Measurements from ENCODE around the gene PRPF40A. TPM values are rescaled to one million over a fixed set of nuclear protein-coding genes. Genes with fewer than 3 reads are reported as not detected.

Gene PRPF40A
- total RNA-seq, 2 experiments from 2014 or later: 116 to 117 TPM

DNA sequence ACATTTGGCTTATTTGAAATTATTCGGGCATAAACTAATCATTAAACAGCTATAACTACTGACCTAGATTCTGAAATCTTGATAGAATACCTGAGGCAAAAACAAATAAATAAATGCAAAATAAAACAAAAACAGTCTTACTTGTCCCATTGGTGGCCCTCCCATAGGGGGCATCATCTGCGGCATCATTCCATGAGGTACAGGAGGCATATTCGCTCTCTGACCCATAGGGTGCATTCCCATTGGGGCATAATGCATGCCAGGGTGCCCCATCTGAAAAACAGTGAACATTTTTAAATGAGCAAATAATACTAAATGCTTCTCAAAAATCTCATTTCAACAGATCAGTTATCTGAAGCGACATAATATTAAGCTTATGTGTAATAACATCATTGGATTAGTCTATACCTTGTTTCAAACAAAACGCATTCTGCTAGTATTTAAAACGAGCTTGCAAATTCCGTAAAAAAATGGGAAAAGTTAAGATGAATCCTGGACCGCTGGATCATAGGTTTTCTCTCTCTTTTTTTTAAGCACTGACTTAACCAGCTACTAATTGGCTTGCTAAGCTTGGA, 1.3 kb downstream of the PRPF40A start:
- ATAC-seq (no peak), DNase-seq (peak; percentile 37)
- no peaks in the 10 kb centered on the region for H3K27me3 Mint-ChIP-seq (ENCODE audit: low read depth)
- H3K36me3 Mint-ChIP-seq (ENCODE audit: low read depth): peaks cover 56% of the 10 kb centered on the region
- POLR2A ChIA-PET: interaction anchor here (0.8 to 2.1 kb wide), 4 partner anchors 14 to 40 kb away, joined by 3 to 10 read pairs (median 6); no protein-coding TSS in a partner anchor
- peak overlapping the region; percentile 91 for H3K4me3 Mint-ChIP-seq
- CTCF ChIA-PET: interaction anchor here (0.7 to 4.7 kb wide), 11 partner anchors 9 to 690 kb away, joined by 3 to 33 read pairs (median 5); no protein-coding TSS in a partner anchor
- peak overlapping the region; percentile 97 for H3K27ac Mint-ChIP-seq
- no peaks in the 10 kb centered on the region for H3K9me3 Mint-ChIP-seq (ENCODE audit: insufficient read depth)
- H3K4me1 Mint-ChIP-seq (ENCODE audit: low read depth): peaks cover 43% of the 10 kb centered on the region

- CTCF ChIA-PET: interaction anchor here (1.0 to 4.7 kb wide), 6 partner anchors 8 to 689 kb away, joined by 4 to 33 read pairs (median 12); no protein-coding TSS in a partner anchor
- POLR2A ChIA-PET: interaction anchor here (0.8 kb wide), 1 partner anchor 15 kb away, joined by 3 read pairs; no protein-coding TSS in a partner anchor
- H3K9me3 Mint-ChIP-seq (ENCODE audit: insufficient read depth): no peaks in the 10 kb centered on the region
- no peak for ATAC-seq
- DNase-seq: no peak
- H3K27me3 Mint-ChIP-seq (ENCODE audit: low read depth): no peaks in the 10 kb centered on the region
- H3K4me3 Mint-ChIP-seq: peak overlapping the region; percentile 65
- peaks cover 57% of the 10 kb centered on the region for H3K36me3 Mint-ChIP-seq (ENCODE audit: low read depth)
- H3K27ac Mint-ChIP-seq: peak overlapping the region; percentile 52
- H3K4me1 Mint-ChIP-seq (ENCODE audit: low read depth): peaks cover 36% of the 10 kb centered on the region
These were observed 2.1 kb downstream of the PRPF40A start for GRCh38 chr2:152715112-152715511.

- CTCF ChIA-PET: no interaction called here
- DNase-seq: no peak
- POLR2A ChIA-PET: no interaction called here
- Mint-ChIP-seq H3K36me3 (ENCODE audit: low read depth) (peaks cover 82% of the 10 kb centered on the region), H3K4me1 (ENCODE audit: low read depth) (peaks cover 30% of the 10 kb centered on the region), H3K4me3 (no peak overlapping the region), H3K9me3 (ENCODE audit: insufficient read depth) (no peaks in the 10 kb centered on the region), H3K27ac (no peak overlapping the region), H3K27me3 (ENCODE audit: low read depth) (no peaks in the 10 kb centered on the region)
- no peak for ATAC-seq
These were observed 6.5 kb downstream of the PRPF40A start for GRCh38 chr2:152710713-152711112.

DNA sequence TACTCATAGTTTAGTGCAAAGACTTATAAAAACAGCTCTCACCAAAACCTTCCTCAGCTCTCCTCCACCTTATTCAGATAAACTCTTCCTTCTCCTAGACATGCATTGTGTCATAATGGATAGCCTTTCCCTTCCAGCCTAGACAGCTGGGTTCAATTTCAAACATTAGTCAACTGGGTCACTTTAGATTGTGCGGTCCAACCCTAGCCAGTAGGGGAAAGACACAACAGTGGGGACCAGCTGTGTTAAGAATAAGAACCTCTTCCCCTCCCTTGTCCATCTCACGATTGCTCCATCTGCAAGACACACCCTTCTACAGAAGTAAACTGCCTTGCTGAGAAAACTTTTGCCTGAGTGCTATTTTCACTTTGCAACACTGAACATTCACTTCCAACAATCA, 8.5 kb downstream of the PRPF40A start:
- Mint-ChIP-seq H3K4me3 (no peak overlapping the region), H3K9me3 (ENCODE audit: insufficient read depth) (no peaks in the 10 kb centered on the region), H3K27ac (no peak overlapping the region), H3K36me3 (ENCODE audit: low read depth) (peaks cover 91% of the 10 kb centered on the region), H3K27me3 (ENCODE audit: low read depth) (no peaks in the 10 kb centered on the region), H3K4me1 (ENCODE audit: low read depth) (peaks cover 22% of the 10 kb centered on the region)
- ChIA-PET POLR2A (interaction anchor here (2.4 kb wide), 1 partner anchor 8 kb away, joined by 12 read pairs; the partner anchor contains the start of gene PRPF40A), CTCF (interaction anchor here (1.4 kb wide), 1 partner anchor 14 kb away, joined by 5 read pairs; no protein-coding TSS in a partner anchor)
- ATAC-seq (no peak), DNase-seq (no peak)

GRCh38 chr2:152706477-152707021, 10.7 kb downstream of the PRPF40A start:
- Mint-ChIP-seq H3K27ac (no peak overlapping the region), H3K9me3 (ENCODE audit: insufficient read depth) (no peaks in the 10 kb centered on the region), H3K4me1 (ENCODE audit: low read depth) (peaks cover 18% of the 10 kb centered on the region), H3K27me3 (ENCODE audit: low read depth) (no peaks in the 10 kb centered on the region), H3K36me3 (ENCODE audit: low read depth) (peaks cover 94% of the 10 kb centered on the region), H3K4me3 (no peak overlapping the region)
- POLR2A ChIA-PET: interaction anchor here (2.4 kb wide), 1 partner anchor 11 kb away, joined by 12 read pairs; the partner anchor contains the start of gene PRPF40A
- ATAC-seq (no peak), DNase-seq (no peak)
- CTCF ChIA-PET: interaction anchor here (1.7 kb wide), 1 partner anchor 9 kb away, joined by 8 read pairs; no protein-coding TSS in a partner anchor

- Mint-ChIP-seq H3K4me3 (no peak overlapping the region), H3K27me3 (ENCODE audit: low read depth) (no peaks in the 10 kb centered on the region), H3K4me1 (ENCODE audit: low read depth) (peaks cover 24% of the 10 kb centered on the region), H3K27ac (no peak overlapping the region), H3K36me3 (ENCODE audit: low read depth) (peaks cover 65% of the 10 kb centered on the region), H3K9me3 (ENCODE audit: insufficient read depth) (no peaks in the 10 kb centered on the region)
- no peak for DNase-seq
- CTCF ChIA-PET: interaction anchor here (0.8 kb wide), 1 partner anchor 12 kb away, joined by 3 read pairs; no protein-coding TSS in a partner anchor
- ATAC-seq: no peak
- POLR2A ChIA-PET: no interaction called here
These were observed 16.1 kb downstream of the PRPF40A start for GRCh38 chr2:152701198-152701597.

DNA sequence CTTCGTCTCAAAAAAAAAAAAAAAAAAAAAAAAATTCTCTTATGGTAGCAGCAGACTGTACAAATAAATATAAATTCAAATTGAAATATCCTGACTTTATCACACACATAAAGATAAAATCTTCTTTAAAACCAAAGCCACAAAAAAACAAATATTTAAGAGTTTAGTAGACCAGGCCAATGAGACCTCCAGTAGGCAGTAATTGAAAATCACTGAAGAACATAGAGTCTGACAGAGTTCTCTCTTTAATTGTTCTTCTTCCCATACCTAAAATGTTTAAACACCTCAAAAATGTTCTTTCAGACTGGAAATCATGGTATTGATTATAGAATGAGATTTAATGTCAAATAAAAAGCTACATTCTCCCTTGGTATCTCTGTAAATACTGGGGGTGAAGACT, 20.8 kb downstream of the PRPF40A start:
- ATAC-seq (no peak), DNase-seq (no peak)
- POLR2A ChIA-PET: interaction anchor here (2.2 kb wide), 1 partner anchor 20 kb away, joined by 8 read pairs; the partner anchor contains the start of gene PRPF40A
- H3K27ac Mint-ChIP-seq: no peak overlapping the region
- CTCF ChIA-PET: interaction anchor here (1.0 to 5.1 kb wide), 2 partner anchors 9 to 20 kb away, joined by 3 to 33 read pairs; partner anchors contain the start of gene PRPF40A
- H3K27me3 Mint-ChIP-seq (ENCODE audit: low read depth): no peaks in the 10 kb centered on the region
- no peak overlapping the region for H3K4me3 Mint-ChIP-seq
- H3K4me1 Mint-ChIP-seq (ENCODE audit: low read depth): peaks cover 23% of the 10 kb centered on the region
- H3K36me3 Mint-ChIP-seq (ENCODE audit: low read depth): peaks cover 34% of the 10 kb centered on the region
- H3K9me3 Mint-ChIP-seq (ENCODE audit: insufficient read depth): no peaks in the 10 kb centered on the region

DNA sequence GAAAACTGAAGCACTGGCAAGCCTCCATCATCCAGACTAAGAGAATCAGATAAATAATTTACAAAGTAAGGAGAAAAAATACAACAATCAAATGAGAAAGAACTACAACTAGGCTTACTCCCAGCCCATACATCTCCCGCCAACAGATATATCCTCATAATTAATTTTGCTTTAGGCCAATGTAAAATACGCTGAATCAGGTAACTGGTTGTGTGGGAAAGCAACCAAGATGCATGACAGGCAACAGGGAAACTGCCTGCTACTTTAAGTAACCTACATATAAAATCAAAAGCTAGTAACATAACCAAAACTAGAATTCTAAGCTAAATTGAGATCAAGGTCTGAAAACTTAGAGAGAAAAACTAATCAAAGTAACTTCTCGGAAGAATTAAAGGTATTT, 21.5 kb downstream of the PRPF40A start:
- ATAC-seq (no peak), DNase-seq (no peak)
- H3K9me3 Mint-ChIP-seq (ENCODE audit: insufficient read depth): no peaks in the 10 kb centered on the region
- ChIA-PET POLR2A (interaction anchor here (2.2 kb wide), 1 partner anchor 21 kb away, joined by 8 read pairs; the partner anchor contains the start of gene PRPF40A), CTCF (interaction anchor here (1.0 to 5.1 kb wide), 3 partner anchors 9 to 20 kb away, joined by 3 to 33 read pairs (median 5); partner anchors contain the start of gene PRPF40A)
- no peaks in the 10 kb centered on the region for H3K27me3 Mint-ChIP-seq (ENCODE audit: low read depth)
- no peak overlapping the region for H3K4me3 Mint-ChIP-seq
- H3K36me3 Mint-ChIP-seq (ENCODE audit: low read depth): peaks cover 31% of the 10 kb centered on the region
- peak overlapping the region; percentile 1 for H3K27ac Mint-ChIP-seq
- peaks cover 23% of the 10 kb centered on the region for H3K4me1 Mint-ChIP-seq (ENCODE audit: low read depth)

GRCh38 chr2:152694161-152694661, 23.1 kb downstream of the PRPF40A start:
- ChIA-PET CTCF (interaction anchor here (0.5 to 5.1 kb wide), 5 partner anchors 14 to 1620 kb away, joined by 3 to 33 read pairs (median 3); partner anchors contain the start of gene PRPF40A), POLR2A (interaction anchor here (1.5 kb wide), 1 partner anchor 23 kb away, joined by 8 read pairs; the partner anchor contains the start of gene PRPF40A)
- Mint-ChIP-seq H3K27me3 (ENCODE audit: low read depth) (no peaks in the 10 kb centered on the region), H3K9me3 (ENCODE audit: insufficient read depth) (no peaks in the 10 kb centered on the region), H3K27ac (peak overlapping the region; percentile 92), H3K4me3 (peak overlapping the region; percentile 79), H3K4me1 (ENCODE audit: low read depth) (peaks cover 17% of the 10 kb centered on the region), H3K36me3 (ENCODE audit: low read depth) (peaks cover 28% of the 10 kb centered on the region)
- ATAC-seq: peak; percentile 89
- peak; percentile 48 for DNase-seq

GRCh38 chr2:152693033-152693432, 24.2 kb downstream of the PRPF40A start:
- Mint-ChIP-seq H3K9me3 (ENCODE audit: insufficient read depth) (no peaks in the 10 kb centered on the region), H3K4me3 (no peak overlapping the region), H3K27ac (no peak overlapping the region), H3K27me3 (ENCODE audit: low read depth) (no peaks in the 10 kb centered on the region), H3K4me1 (ENCODE audit: low read depth) (peaks cover 17% of the 10 kb centered on the region), H3K36me3 (ENCODE audit: low read depth) (peaks cover 32% of the 10 kb centered on the region)
- ChIA-PET POLR2A (interaction anchor here (0.7 kb wide), 1 partner anchor 24 kb away, joined by 3 read pairs; the partner anchor contains the start of gene PRPF40A), CTCF (interaction anchor here (5.1 kb wide), 1 partner anchor 23 kb away, joined by 33 read pairs; the partner anchor contains the start of gene PRPF40A)
- ATAC-seq (no peak), DNase-seq (no peak)

- ChIA-PET CTCF (interaction anchor here (0.6 kb wide), 1 partner anchor 1594 kb away, joined by 4 read pairs; no protein-coding TSS in a partner anchor), POLR2A (interaction anchor here (0.7 kb wide), 1 partner anchor 31 kb away, joined by 3 read pairs; no protein-coding TSS in a partner anchor)
- Mint-ChIP-seq H3K36me3 (ENCODE audit: low read depth) (peaks cover 32% of the 10 kb centered on the region), H3K9me3 (ENCODE audit: insufficient read depth) (no peaks in the 10 kb centered on the region), H3K27me3 (ENCODE audit: low read depth) (no peaks in the 10 kb centered on the region), H3K4me3 (no peak overlapping the region), H3K4me1 (ENCODE audit: low read depth) (peaks cover 4% of the 10 kb centered on the region), H3K27ac (no peak overlapping the region)
- DNase-seq: no peak
- ATAC-seq: no peak
These were observed 30.9 kb downstream of the PRPF40A start for GRCh38 chr2:152686321-152686720.

All from activated CD8-positive, alpha-beta T cell treated with anti-CD3 and anti-CD28 coated beads, Interleukin-2, amount 10 ng/mL, durations not matched to agents 7 days and 5 days (primary cell).